22Rv1 (cell line): ENCODE results near the gene AGAP3.
"Not testable (repeated sequence)": the region's sequence is repeated elsewhere in the genome, so short reads cannot be mapped to it uniquely, and the experiment has no call there.

ENCODE experiments used
- CTCF ChIP-seq: fragments of 450-650 bp; IDR thresholded peaks from 2 replicates; pipeline ENCODE4 v1.5.1; 2017; ENCODE audit warnings: mild to moderate bottlenecking
- ZFX ChIP-seq: fragments of 450-650 bp; IDR thresholded peaks from 2 replicates; pipeline ENCODE4 v1.6.1; 2017; ENCODE audit warnings: antibody characterized with exemption, borderline replicate concordance

GRCh38 chr7:151043449-151043848, 42.8 kb upstream of the AGAP3 start:
- TF ChIP-seq CTCF, ZFX: not testable (repeated sequence)
